Right lobe of liver (tissue), 4 donors: ENCODE results near the gene XRRA1.

Source experiments
- POLR2A ChIP-seq: fragments of 450-650 bp; IDR thresholded peaks from one replicate; pipeline ENCODE4 v1.6.1; 2017; ENCODE audit warnings: antibody characterized with exemption, mild to moderate bottlenecking
- TF ChIP-seq, protein P1 (sequence below), 4 donors: fragments of 200-600 bp in 3 of 4; fragments of 450-650 bp in 1 of 4; IDR thresholded peaks; one replicate each; pipeline versions ENCODE4 v1.5.1 to v1.8.0; 2016 to 2022; ENCODE audit warnings: antibody characterized with exemption in 4 of 4, mild to moderate bottlenecking in 2 of 4
- donor health status: DM: no; HTN: no; CAD: no.
- donor health status: DM: no; HTN: no; CAD: no.
- donor health status: DM: no; HTN: yes; CAD: no.

DNA sequence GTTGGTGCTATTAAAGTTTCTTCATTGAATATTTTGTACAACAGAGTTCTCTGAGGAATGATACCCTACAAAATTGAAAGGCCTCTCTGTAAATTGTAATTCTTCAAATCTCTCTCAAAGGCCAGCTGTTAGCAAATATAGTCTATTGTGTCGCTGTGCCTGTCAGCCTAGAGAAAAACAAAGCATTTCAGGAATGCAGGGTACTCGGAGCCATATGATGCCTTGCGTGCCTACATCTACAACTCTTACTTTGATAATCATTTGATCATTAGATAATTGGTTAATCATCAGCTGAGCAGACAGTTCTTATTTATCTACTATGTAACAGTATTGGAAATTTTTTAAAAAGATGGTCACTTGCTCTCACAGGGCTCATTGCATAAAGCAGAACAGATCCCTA, 132.9 kb downstream of the XRRA1 start:
- TF ChIP-seq, protein P1, sequence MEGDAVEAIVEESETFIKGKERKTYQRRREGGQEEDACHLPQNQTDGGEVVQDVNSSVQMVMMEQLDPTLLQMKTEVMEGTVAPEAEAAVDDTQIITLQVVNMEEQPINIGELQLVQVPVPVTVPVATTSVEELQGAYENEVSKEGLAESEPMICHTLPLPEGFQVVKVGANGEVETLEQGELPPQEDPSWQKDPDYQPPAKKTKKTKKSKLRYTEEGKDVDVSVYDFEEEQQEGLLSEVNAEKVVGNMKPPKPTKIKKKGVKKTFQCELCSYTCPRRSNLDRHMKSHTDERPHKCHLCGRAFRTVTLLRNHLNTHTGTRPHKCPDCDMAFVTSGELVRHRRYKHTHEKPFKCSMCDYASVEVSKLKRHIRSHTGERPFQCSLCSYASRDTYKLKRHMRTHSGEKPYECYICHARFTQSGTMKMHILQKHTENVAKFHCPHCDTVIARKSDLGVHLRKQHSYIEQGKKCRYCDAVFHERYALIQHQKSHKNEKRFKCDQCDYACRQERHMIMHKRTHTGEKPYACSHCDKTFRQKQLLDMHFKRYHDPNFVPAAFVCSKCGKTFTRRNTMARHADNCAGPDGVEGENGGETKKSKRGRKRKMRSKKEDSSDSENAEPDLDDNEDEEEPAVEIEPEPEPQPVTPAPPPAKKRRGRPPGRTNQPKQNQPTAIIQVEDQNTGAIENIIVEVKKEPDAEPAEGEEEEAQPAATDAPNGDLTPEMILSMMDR (IDR thresholded peaks at IDR 0.05) = no peak
- TF ChIP-seq POLR2A = no peak
